C4-2B (cell line): ENCODE measurements around the gene CCDC17.

Source experiments
- ZFX ChIP-seq: fragments of 450-650 bp; IDR thresholded peaks from 2 replicates; pipeline ENCODE4 v1.6.1; 2017
- TF ChIP-seq, protein P1 (sequence below): fragments of 450-650 bp; conservative IDR thresholded peaks from 2 replicates; pipeline ENCODE4 v1.5.1; 2017; ENCODE audit warnings: mild to moderate bottlenecking

DNA sequence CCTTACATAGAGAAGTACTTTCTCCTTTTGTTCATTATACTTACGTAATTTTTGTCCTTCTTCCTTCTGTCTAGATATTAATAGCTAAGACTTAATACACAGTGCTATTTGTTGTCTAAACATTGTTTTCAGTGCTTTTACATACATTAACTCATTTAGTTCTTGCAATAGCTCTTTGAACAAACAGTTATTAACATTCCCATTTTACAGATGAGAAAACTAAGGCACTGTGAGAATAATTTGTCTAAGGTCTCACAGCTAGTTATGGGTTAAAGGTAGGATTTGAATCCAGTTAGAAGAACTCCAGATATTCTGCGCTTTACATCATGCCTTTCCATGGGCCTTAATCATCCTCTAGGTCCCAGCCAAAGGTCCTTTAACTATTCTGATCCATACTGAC, 19.6 kb downstream of the CCDC17 start:
- TF ChIP-seq, protein P1, sequence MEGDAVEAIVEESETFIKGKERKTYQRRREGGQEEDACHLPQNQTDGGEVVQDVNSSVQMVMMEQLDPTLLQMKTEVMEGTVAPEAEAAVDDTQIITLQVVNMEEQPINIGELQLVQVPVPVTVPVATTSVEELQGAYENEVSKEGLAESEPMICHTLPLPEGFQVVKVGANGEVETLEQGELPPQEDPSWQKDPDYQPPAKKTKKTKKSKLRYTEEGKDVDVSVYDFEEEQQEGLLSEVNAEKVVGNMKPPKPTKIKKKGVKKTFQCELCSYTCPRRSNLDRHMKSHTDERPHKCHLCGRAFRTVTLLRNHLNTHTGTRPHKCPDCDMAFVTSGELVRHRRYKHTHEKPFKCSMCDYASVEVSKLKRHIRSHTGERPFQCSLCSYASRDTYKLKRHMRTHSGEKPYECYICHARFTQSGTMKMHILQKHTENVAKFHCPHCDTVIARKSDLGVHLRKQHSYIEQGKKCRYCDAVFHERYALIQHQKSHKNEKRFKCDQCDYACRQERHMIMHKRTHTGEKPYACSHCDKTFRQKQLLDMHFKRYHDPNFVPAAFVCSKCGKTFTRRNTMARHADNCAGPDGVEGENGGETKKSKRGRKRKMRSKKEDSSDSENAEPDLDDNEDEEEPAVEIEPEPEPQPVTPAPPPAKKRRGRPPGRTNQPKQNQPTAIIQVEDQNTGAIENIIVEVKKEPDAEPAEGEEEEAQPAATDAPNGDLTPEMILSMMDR, result no peak
- TF ChIP-seq ZFX, result no peak
